HAP-1 (cell line): ENCODE measurements around the gene GRB14.
"Not testable (repeated sequence)": the region's sequence is repeated elsewhere in the genome, so short reads cannot be mapped to it uniquely, and the experiment has no call there.

Source experiments
- DNase-seq, 2 experiments: peaks; one replicate each; pipeline ENCODE4 v3.0.0-alpha.2; 2016 to 2020; ENCODE audit warnings: low spot score in 2 of 2
- H3K27me3 ChIP-seq: fragments of 250-450 bp; sonication (Bioruptor Pico); 2 replicates; pipeline ENCODE4 v1.5.1; 2020; ENCODE audit warnings: low read depth, mild to moderate bottlenecking, moderate library complexity
- H3K36me3 ChIP-seq: fragments of 250-450 bp; sonication (Bioruptor Pico); replicated peaks from 2 replicates; pipeline ENCODE4 v1.5.1; 2020; ENCODE audit warnings: mild to moderate bottlenecking
- H3K4me1 ChIP-seq: fragments of 250-450 bp; sonication (Bioruptor Pico); 2 replicates; pipeline ENCODE4 v1.5.1; 2020; ENCODE audit warnings: mild to moderate bottlenecking
- H3K4me3 ChIP-seq: fragments of 250-450 bp; sonication (Bioruptor Pico); 2 replicates; pipeline ENCODE4 v1.5.1; 2020; ENCODE audit warnings: mild to moderate bottlenecking, moderate library complexity
- H3K9me3 ChIP-seq: fragments of 250-450 bp; sonication (Bioruptor Pico); 2 replicates; pipeline ENCODE4 v1.5.1; 2020; ENCODE audit warnings: mild to moderate bottlenecking, moderate library complexity
- in situ Hi-C: fragments of 300-500 bp; cut with MboI; formaldehyde crosslinking; loops from 3 replicates; pipeline ENCODE4 v1.14.3; 2020; ENCODE audit warnings: low sequenced_read_pairs, inconsistent platforms, mixed read lengths

The GRB14 gene

GRCh38 chr2:164642268-164642667 is 21.0 kb upstream of the GRB14 start:
- in situ Hi-C loops: no loop called here
- Histone ChIP-seq H3K4me3 (no peak overlapping the region), H3K27me3 (no peaks in the 10 kb centered on the region), H3K4me1 (no peaks in the 10 kb centered on the region), H3K9me3 (no peaks in the 10 kb centered on the region), H3K36me3 (no peaks in the 10 kb centered on the region)
- DNase-seq: no peak

GRCh38 chr2:164628319-164628718 is 7.0 kb upstream of the GRB14 start:
- H3K4me3 ChIP-seq, in situ Hi-C loops, H3K9me3 ChIP-seq, H3K36me3 ChIP-seq, H3K4me1 ChIP-seq, H3K27me3 ChIP-seq, DNase-seq: not testable (repeated sequence)

- Histone ChIP-seq H3K4me3 (no peak overlapping the region), H3K27me3 (no peaks in the 10 kb centered on the region), H3K36me3 (no peaks in the 10 kb centered on the region), H3K4me1 (peaks cover 4% of the 10 kb centered on the region; the same call in 1 of the 2 replicates), H3K9me3 (no peaks in the 10 kb centered on the region)
- in situ Hi-C loops: no loop called here
- DNase-seq: no peak
These were observed 4.2 kb upstream of the GRB14 start for GRCh38 chr2:164625378-164625971.

GRCh38 chr2:164624316-164624715 is 3.0 kb upstream of the GRB14 start:
- H3K9me3 ChIP-seq: no peaks in the 10 kb centered on the region
- H3K4me1 ChIP-seq: peaks cover 4% of the 10 kb centered on the region; the same call in 1 of the 2 replicates
- H3K4me3 ChIP-seq: no peak overlapping the region
- H3K27me3 ChIP-seq: no peaks in the 10 kb centered on the region
- DNase-seq: no peak
- H3K36me3 ChIP-seq: no peaks in the 10 kb centered on the region
- in situ Hi-C loops: no loop called here

- Histone ChIP-seq H3K27me3 (no peaks in the 10 kb centered on the region), H3K9me3 (no peaks in the 10 kb centered on the region), H3K4me1 (peaks cover 4% of the 10 kb centered on the region; the same call in 1 of the 2 replicates), H3K36me3 (no peaks in the 10 kb centered on the region; the same call in 1 of the 2 replicates), H3K4me3 (no peak overlapping the region)
- in situ Hi-C loops: no loop called here
- DNase-seq: no peak
These were observed 1.2 kb upstream of the GRB14 start for GRCh38 chr2:164622338-164623106.

GRCh38 chr2:164621764-164622105 is 453 bp upstream of the GRB14 start:
- Histone ChIP-seq H3K4me1 (peaks cover 4% of the 10 kb centered on the region; the same call in 1 of the 2 replicates), H3K9me3 (no peaks in the 10 kb centered on the region), H3K36me3 (no peaks in the 10 kb centered on the region; the same call in 1 of the 2 replicates), H3K4me3 (peak overlapping the region; percentile 32), H3K27me3 (no peaks in the 10 kb centered on the region)
- in situ Hi-C loops: no loop called here
- DNase-seq: peak in 1 of 2 experiments; percentile 33

GRCh38 chr2:164620457-164620856 is 825 bp downstream of the GRB14 start:
- Histone ChIP-seq H3K36me3 (no peaks in the 10 kb centered on the region; the same call in 1 of the 2 replicates), H3K27me3 (no peaks in the 10 kb centered on the region), H3K4me1 (peaks cover 4% of the 10 kb centered on the region; the same call in 1 of the 2 replicates), H3K9me3 (no peaks in the 10 kb centered on the region), H3K4me3 (peak overlapping the region; percentile 45)
- in situ Hi-C loops: no loop called here
- no peak for DNase-seq

- Histone ChIP-seq H3K36me3 (no peaks in the 10 kb centered on the region; the same call in 1 of the 2 replicates), H3K4me3 (no peak overlapping the region), H3K4me1 (peaks cover 4% of the 10 kb centered on the region; the same call in 1 of the 2 replicates), H3K9me3 (no peaks in the 10 kb centered on the region), H3K27me3 (no peaks in the 10 kb centered on the region)
- in situ Hi-C loops: no loop called here
- no peak for DNase-seq
These were observed 3.8 kb downstream of the GRB14 start for GRCh38 chr2:164617466-164617865.

GRCh38 chr2:164613321-164613982 is 7.8 kb downstream of the GRB14 start:
- H3K4me1 ChIP-seq: no peaks in the 10 kb centered on the region
- no peaks in the 10 kb centered on the region for H3K36me3 ChIP-seq
- no peaks in the 10 kb centered on the region for H3K9me3 ChIP-seq
- in situ Hi-C loops: no loop called here
- DNase-seq: no peak
- H3K4me3 ChIP-seq: no peak overlapping the region
- H3K27me3 ChIP-seq: no peaks in the 10 kb centered on the region

- no peak overlapping the region for H3K4me3 ChIP-seq
- no peaks in the 10 kb centered on the region; the same call in 1 of the 2 replicates for H3K27me3 ChIP-seq
- H3K36me3 ChIP-seq: no peaks in the 10 kb centered on the region
- DNase-seq: no peak
- in situ Hi-C loops: no loop called here
- peaks cover 4% of the 10 kb centered on the region; the same call in 1 of the 2 replicates for H3K4me1 ChIP-seq
- H3K9me3 ChIP-seq: no peaks in the 10 kb centered on the region
These were observed 11.5 kb downstream of the GRB14 start for GRCh38 chr2:164609790-164610189.

- in situ Hi-C loops: no loop called here
- H3K27me3 ChIP-seq: no peaks in the 10 kb centered on the region; the same call in 1 of the 2 replicates
These were observed 14.7 kb downstream of the GRB14 start for GRCh38 chr2:164606557-164606956.

GRCh38 chr2:164605295-164605694 is 16.0 kb downstream of the GRB14 start:
- no peaks in the 10 kb centered on the region for H3K36me3 ChIP-seq
- H3K4me3 ChIP-seq: no peak overlapping the region
- H3K27me3 ChIP-seq: no peaks in the 10 kb centered on the region; the same call in 1 of the 2 replicates
- in situ Hi-C loops: no loop called here
- H3K9me3 ChIP-seq: no peaks in the 10 kb centered on the region
- DNase-seq: no peak
- H3K4me1 ChIP-seq: peaks cover 4% of the 10 kb centered on the region; the same call in 1 of the 2 replicates

More at GRCh38 chr2:164606557-164606956, 14.7 kb downstream of the GRB14 start:
- H3K4me1 ChIP-seq: peaks cover 4% of the 10 kb centered on the region; the same call in 1 of the 2 replicates
- DNase-seq: no peak
- H3K36me3 ChIP-seq: no peaks in the 10 kb centered on the region
- H3K4me3 ChIP-seq: no peak overlapping the region
- no peaks in the 10 kb centered on the region for H3K9me3 ChIP-seq

- in situ Hi-C loops: no loop called here
- no peak for DNase-seq
- Histone ChIP-seq H3K27me3 (no peaks in the 10 kb centered on the region; the same call in 1 of the 2 replicates), H3K4me3 (no peak overlapping the region), H3K4me1 (no peaks in the 10 kb centered on the region), H3K36me3 (no peaks in the 10 kb centered on the region), H3K9me3 (no peaks in the 10 kb centered on the region)
These were observed 20.5 kb downstream of the GRB14 start for GRCh38 chr2:164600763-164601162.
